GM18861 (cell line): Measurements from ENCODE around the gene PLXNB2.
"Not testable (repeated sequence)": the region's sequence is repeated elsewhere in the genome, so short reads cannot be mapped to it uniquely, and the experiment has no call there.

Experiments used
- ATAC-seq: cut with Tn5 transposase; IDR thresholded peaks from one replicate; pipeline ENCODE4 v1.9.1; 2021; ENCODE audit not compliant: unreplicated experiment

Gene PLXNB2

DNA sequence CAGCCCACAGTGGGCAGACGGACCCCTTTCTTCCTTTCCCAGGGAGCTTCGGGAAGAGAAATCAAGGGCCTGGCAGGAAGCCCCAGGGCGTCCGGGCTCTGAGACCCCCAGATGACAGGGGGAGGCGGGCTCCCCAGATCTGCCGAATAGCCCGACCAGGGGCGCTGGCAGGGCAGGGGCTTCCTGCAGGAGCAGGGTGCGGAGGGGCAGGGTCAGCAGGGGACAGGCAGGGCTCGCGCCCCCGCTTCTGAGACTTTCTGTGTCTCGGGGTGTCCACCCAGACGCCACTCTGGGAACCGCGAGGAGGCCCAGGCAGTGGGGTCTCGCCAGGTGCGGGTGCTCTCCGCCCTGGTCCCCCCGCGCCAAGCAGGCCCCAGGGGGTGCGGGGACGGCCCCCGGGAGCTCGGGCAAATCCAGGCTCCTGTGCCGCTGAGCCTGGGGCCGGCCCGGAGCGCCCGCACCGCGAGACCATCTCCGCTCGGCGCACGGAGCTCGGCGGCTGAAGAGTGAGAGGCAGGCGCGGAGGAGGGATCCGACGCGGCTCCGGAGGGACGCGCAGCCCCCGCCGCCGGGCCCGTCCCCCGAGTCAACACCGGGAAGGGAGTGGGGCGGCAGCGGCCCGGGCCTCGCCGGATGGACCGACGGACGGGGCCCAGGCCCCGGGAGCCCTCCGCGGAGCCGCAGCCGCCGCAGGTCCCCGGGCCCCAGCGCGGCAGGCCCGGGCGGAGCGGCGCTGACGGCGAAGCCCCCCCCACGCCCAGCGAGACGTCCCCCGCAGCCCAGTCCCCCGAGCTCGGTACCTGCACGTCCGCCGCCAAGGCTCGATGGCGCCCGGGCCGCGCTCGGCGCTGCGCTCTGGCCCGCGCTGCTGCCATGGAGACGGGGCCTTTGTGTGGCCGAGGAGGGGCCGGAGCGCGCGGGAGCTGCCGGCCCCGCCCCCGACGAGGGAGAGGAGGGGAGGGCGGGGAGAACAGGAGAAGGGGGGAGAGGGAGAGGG, at the start of gene PLXNB2:
Gene PLXNB2 (minus strand): TSS at position 894 of the 997 bp plus-strand sequence. CDS start 17,062 bp downstream, outside the sequence.
- no peak for ATAC-seq

DNA sequence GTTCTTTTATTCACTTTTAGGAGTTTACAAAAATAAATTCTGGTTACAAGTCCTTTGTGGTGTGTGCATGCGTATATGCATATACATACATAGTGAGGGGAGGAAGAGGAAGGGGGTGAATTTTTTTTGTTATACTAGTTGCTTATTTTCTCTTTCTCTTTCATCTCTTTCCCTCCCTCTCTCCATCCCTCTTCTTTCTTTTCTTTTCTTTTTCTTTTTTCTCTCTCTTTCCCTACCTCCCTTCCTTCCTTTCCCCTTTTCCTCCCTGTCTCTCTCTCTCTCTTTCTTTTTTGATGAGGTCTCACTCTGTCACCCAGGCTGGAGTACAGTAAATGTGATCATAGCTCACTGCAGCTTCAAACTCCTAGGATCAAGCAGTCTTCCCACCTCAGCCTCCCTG, 49.8 kb upstream of the PLXNB2 start:
- no peak for ATAC-seq

DNA sequence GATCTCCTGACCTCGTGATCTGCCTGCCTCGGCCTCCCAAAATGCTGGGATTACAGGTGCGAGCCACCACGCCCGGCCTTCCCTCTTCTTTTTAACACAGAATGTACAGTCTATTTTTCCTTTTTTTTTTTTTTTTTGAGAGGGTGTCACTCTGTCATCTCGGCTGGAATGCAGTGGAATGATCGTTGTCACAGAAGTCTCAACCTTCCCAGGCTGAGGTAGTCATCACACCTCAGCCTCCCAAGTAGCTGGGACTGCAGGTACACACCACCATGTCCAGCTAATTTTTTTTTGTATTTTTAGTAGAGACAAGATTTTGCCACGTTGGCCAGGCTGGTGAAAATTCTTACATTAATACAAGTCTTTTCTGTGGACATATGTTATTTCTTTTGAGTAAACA, 48.7 kb upstream of the PLXNB2 start:
- ATAC-seq = no peak

- ATAC-seq = no peak
These were observed 40.6 kb upstream of the PLXNB2 start for GRCh38 chr22:50348058-50348457.

- ATAC-seq = no peak
These were observed 39.7 kb upstream of the PLXNB2 start for GRCh38 chr22:50347157-50347556.

DNA sequence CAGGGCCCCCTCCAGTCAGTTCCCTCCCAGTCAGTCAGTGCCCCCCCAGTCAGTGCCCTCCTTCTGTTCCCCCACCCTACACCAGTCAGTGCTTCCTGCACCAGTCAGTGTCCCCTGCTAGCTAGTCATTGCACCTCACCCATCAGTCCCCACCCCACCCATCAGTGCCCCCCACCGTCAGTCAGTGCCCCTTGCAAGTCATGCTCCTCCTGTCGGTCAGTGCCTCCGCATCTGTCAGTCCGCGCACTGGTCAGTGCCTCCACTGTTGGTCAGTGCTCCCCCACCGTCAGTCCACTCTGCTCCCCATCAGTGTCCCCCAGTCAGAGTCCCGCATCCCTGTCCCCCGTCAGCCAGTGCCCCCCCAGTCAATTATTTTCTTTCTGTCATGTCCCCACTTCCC, 39.0 kb upstream of the PLXNB2 start:
- no peak for ATAC-seq

- no peak for ATAC-seq
These were observed 36.1 kb upstream of the PLXNB2 start for GRCh38 chr22:50343541-50343935.

DNA sequence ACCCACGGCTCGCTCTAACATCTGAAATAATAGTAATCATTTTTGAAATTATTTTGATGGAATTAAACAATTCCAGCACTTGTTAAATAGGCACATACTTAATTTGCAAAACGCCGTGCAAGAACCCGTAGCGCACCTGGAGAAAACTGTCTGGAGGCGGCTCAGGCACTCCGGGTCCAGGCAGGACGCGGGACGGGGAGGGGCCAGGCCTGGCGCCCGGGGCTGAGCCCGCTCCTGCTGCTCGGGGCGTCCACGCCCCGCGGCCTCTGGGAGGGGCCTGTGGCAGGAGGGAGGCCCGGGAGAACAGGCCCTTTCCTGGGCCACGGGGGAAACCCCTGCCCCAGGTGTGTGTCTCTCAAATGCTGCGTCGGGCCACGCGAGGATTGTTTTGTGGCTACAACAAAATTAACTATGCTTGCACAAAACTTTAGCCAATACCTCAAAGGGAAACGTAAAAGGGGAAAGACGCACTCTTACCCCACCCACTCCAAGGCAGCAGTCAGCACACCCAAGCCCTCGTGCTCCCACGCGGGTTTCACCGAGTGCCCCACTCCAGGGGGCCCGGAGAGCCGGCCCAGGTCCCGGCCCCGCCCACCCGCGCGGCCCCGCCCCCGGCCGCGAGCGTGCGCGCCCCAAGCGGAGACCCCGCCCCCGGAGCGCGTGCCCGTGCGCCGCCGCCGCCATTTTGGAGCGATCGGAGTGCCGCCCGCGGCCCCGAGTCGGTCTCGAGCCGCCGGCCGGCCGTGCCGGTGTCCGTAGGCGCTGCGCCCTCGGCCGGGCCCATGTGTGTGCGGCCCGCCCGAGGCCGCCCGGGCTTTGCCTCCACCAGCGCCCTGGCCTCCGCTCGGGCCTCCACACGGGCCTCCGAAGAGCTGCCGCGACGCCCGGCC, 35.5 kb upstream of the PLXNB2 start, which contains the start of gene PPP6R2:
Gene PPP6R2 (plus strand): TSS at position 677 of the 890 bp plus-strand sequence. CDS start 50,582 bp downstream, outside the sequence.
- ATAC-seq = no peak

- peak; percentile 68 for ATAC-seq
These were observed 34.7 kb upstream of the PLXNB2 start for GRCh38 chr22:50341977-50342650.

GRCh38 chr22:50339945-50340879, 32.8 kb upstream of the PLXNB2 start:
- ATAC-seq = no peak

DNA sequence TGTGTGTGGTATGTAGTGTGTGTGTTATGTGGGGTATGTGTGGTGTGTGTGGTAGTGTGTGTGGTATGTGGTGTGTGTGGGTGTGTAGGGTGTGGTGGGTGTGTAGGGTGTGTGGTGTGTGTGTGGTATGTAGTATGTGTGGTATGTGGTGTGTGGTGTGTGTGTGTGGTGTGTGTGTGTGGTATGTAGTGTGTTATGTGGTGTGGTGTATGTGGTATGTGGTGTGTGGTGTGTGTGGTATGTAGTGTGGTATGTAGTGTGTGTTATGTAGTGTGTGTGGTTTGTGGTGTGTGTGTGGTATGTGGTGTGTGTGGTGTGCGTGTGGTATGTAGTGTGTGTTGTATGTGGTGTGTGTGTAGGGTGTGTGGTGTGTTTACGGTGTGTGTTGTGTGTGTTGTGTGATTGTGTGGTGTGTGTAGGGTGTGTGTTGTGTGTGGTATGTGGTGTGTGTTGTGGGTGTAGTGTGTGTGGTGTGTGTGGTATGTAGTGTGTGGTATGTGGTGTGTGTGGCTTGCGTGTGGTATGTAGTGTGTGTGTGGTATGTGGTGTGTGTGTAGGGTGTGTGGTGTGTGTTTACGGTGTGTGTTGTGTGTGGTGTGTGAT, 31.5 kb upstream of the PLXNB2 start:
- ATAC-seq = no peak

DNA sequence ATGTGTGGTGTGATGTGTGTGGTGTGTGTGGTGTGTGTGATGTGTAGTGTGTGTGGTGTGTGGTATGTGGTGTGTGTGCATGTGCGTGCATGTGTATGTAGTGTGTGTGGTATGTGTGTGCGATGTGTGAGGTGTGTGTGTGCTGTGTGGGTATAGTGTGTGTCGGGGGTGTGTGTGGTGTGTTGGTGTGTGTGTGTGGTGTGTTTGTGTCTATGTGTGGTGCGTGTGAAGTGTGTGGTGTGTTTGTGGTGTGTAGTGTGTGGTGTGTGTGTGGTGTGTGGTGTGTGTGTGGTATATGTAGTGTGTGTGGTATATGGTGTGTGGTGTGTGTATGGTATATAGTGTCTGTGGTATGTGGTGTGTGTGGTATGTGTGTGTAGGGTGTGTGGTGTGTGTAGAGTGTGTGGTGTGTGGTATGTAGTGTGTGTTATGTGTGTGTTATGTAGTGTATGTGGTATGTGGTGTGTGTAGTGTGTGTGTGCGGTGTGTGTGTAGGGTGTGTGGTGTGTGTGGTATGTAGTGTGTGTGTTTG, 30.7 kb upstream of the PLXNB2 start:
- no peak for ATAC-seq

- no peak for ATAC-seq
These were observed 30.0 kb upstream of the PLXNB2 start for GRCh38 chr22:50337262-50338041.

DNA sequence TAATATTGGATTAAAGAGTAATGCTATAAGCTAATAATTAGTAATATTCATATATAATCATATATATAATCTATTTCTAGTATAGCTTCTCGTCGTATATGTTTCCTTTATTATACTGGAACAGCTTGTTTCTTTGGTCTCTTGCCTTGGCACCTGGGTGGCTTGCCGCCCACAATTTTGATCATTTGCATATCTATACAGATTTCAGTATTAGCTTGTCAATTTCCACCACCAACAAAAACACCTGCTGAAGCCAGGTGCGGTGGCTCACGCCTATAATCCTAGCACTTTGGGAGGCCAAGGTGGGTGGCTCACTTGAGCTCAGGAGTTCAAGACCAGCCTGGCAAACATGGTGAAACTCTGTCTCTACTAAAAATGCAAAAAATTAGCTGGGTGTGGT, 27.0 kb upstream of the PLXNB2 start:
- not testable (repeated sequence) for ATAC-seq

DNA sequence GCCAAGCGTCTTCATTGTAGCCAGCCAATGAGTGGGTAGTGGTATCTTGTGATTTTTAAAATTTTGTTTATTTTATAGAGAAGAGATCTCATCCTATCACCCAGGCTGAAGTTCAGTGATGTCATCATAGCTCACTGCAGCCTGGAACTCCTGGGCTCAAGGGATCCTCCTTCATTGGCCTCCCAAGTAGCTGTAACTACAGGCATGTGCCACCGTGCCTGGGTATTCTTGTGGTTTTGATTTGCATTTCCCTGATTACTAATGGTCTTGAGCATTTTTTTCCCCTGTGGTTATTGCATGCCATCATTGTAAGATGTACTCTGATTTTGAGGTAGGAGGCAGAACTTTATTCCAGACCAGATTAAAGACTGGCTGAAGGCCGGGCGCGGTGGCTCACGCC, 21.8 kb upstream of the PLXNB2 start:
- no peak for ATAC-seq

DNA sequence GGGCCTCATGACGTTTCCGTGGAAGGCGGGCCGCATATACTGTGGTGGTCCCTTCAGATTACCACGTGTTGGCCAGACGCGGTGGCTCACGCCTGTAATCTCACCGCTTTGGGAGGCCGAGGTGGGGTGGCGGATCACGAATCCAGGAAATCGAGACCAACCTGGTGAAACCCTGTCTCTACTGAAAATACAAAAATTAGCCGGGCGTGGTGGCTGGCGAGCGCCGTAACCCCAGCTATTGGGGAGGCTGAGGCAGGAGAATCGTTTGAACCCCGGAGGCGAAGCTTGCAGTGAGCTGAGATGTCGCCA, 20.2 kb upstream of the PLXNB2 start:
- no peak for ATAC-seq

- peak; percentile 64 for ATAC-seq
These were observed 19.7 kb upstream of the PLXNB2 start, which contains the start of gene DENND6B for GRCh38 chr22:50326956-50327710. DENND6B (minus strand) TSS chr22:50327012; CDS start chr22:50326988, 24 bp downstream.
